ENCODE data around the gene STAT5B. TPM values are rescaled to one million over a fixed set of nuclear protein-coding genes. Genes with fewer than 3 reads are reported as not detected.

The STAT5B gene
- total and polyA plus RNA-seq, 2 donors (not counting 1 experiment from before 2014, with no cell fraction given), result 24.4 to 29.6 TPM

- peaks cover 14% of the 10 kb centered on the region for H3K79me2 ChIP-seq (ENCODE audit: control insufficient read depth, insufficient read depth, low read length)
- no peak for TF ChIP-seq EZH2 (IDR thresholded peaks at IDR 0.05; ENCODE audit: low read length, missing control alignments)
- no peak for TF ChIP-seq CTCF (conservative IDR thresholded peaks at IDR 0.05 in 1 of 2, IDR thresholded peaks at IDR 0.05 in 1 of 2; ENCODE audit: low read depth in 1 of 2, low read length in 2 of 2)
- H3K4me2 ChIP-seq (ENCODE audit: extremely low read depth, insufficient read depth, low read length), result no peak overlapping the region
- H2AFZ ChIP-seq (ENCODE audit: low read length), result no peak overlapping the region
- H3K4me3 ChIP-seq (replicated peaks in 1 of 4; ENCODE audit: control extremely low read depth in 1 of 4, insufficient read depth in 1 of 4, low read depth in 3 of 4, low read length in 4 of 4), result no peak overlapping the region
- H3K36me3 ChIP-seq (ENCODE audit: control insufficient read depth, insufficient read depth, low read length), result no peaks in the 10 kb centered on the region
- no peak for DNase-seq (ENCODE audit: low read depth in 2 of 2)
- no peak overlapping the region for H3K9ac ChIP-seq (ENCODE audit: insufficient read depth, low read length)
- no peak overlapping the region for H3K27ac ChIP-seq (ENCODE audit: insufficient read depth, low read length)
- no peaks in the 10 kb centered on the region for H4K20me1 ChIP-seq (ENCODE audit: control insufficient read depth, extremely low read depth, insufficient read depth, low read length)
- H3K9me3 ChIP-seq (ENCODE audit: control insufficient read depth, insufficient read depth, low read depth, low read length), result no peaks in the 10 kb centered on the region
- peaks cover 5% of the 10 kb centered on the region for H3K4me1 ChIP-seq (ENCODE audit: control insufficient read depth, extremely low read depth, insufficient read depth, low read length)
- H3K27me3 ChIP-seq (ENCODE audit: control insufficient read depth, insufficient read depth, low read length), result no peaks in the 10 kb centered on the region
These were observed 3.9 kb downstream of the STAT5B start for GRCh38 chr17:42272162-42272907.

GRCh38 chr17:42271779-42272035 lies 4.5 kb downstream of the STAT5B start:
- no peak for TF ChIP-seq CTCF (conservative IDR thresholded peaks at IDR 0.05 in 1 of 2, IDR thresholded peaks at IDR 0.05 in 1 of 2; ENCODE audit: low read depth in 1 of 2, low read length in 2 of 2)
- no peak for TF ChIP-seq EZH2 (IDR thresholded peaks at IDR 0.05; ENCODE audit: low read length, missing control alignments)
- H3K79me2 ChIP-seq (ENCODE audit: control insufficient read depth, insufficient read depth, low read length), result peaks cover 14% of the 10 kb centered on the region
- no peak for DNase-seq (ENCODE audit: low read depth in 2 of 2)
- peaks cover 5% of the 10 kb centered on the region for H3K4me1 ChIP-seq (ENCODE audit: control insufficient read depth, extremely low read depth, insufficient read depth, low read length)
- H3K27me3 ChIP-seq (ENCODE audit: control insufficient read depth, insufficient read depth, low read length), result no peaks in the 10 kb centered on the region
- H3K27ac ChIP-seq (ENCODE audit: insufficient read depth, low read length), result no peak overlapping the region
- H2AFZ ChIP-seq (ENCODE audit: low read length), result no peak overlapping the region
- H3K4me2 ChIP-seq (ENCODE audit: extremely low read depth, insufficient read depth, low read length), result no peak overlapping the region
- H4K20me1 ChIP-seq (ENCODE audit: control insufficient read depth, extremely low read depth, insufficient read depth, low read length), result no peaks in the 10 kb centered on the region
- H3K36me3 ChIP-seq (ENCODE audit: control insufficient read depth, insufficient read depth, low read length), result no peaks in the 10 kb centered on the region
- H3K4me3 ChIP-seq (replicated peaks in 1 of 4; ENCODE audit: control extremely low read depth in 1 of 4, insufficient read depth in 1 of 4, low read depth in 3 of 4, low read length in 4 of 4), result no peak overlapping the region
- H3K9ac ChIP-seq (ENCODE audit: insufficient read depth, low read length), result no peak overlapping the region
- no peaks in the 10 kb centered on the region for H3K9me3 ChIP-seq (ENCODE audit: control insufficient read depth, insufficient read depth, low read depth, low read length)

- H3K4me2 ChIP-seq (ENCODE audit: extremely low read depth, insufficient read depth, low read length), result no peak overlapping the region
- H3K27me3 ChIP-seq (ENCODE audit: control insufficient read depth, insufficient read depth, low read length), result no peaks in the 10 kb centered on the region
- TF ChIP-seq CTCF (conservative IDR thresholded peaks at IDR 0.05 in 1 of 2, IDR thresholded peaks at IDR 0.05 in 1 of 2; ENCODE audit: low read depth in 1 of 2, low read length in 2 of 2) (no peak), EZH2 (IDR thresholded peaks at IDR 0.05; ENCODE audit: low read length, missing control alignments) (no peak)
- H3K4me1 ChIP-seq (ENCODE audit: control insufficient read depth, extremely low read depth, insufficient read depth, low read length), result peaks cover 5% of the 10 kb centered on the region
- no peak overlapping the region for H3K27ac ChIP-seq (ENCODE audit: insufficient read depth, low read length)
- H3K36me3 ChIP-seq (ENCODE audit: control insufficient read depth, insufficient read depth, low read length), result no peaks in the 10 kb centered on the region
- H2AFZ ChIP-seq (ENCODE audit: low read length), result no peak overlapping the region
- H3K79me2 ChIP-seq (ENCODE audit: control insufficient read depth, insufficient read depth, low read length), result peaks cover 17% of the 10 kb centered on the region
- no peak for DNase-seq (ENCODE audit: low read depth in 2 of 2)
- no peak overlapping the region for H3K9ac ChIP-seq (ENCODE audit: insufficient read depth, low read length)
- no peak overlapping the region for H3K4me3 ChIP-seq (replicated peaks in 1 of 4; ENCODE audit: control extremely low read depth in 1 of 4, insufficient read depth in 1 of 4, low read depth in 3 of 4, low read length in 4 of 4)
- no peaks in the 10 kb centered on the region for H4K20me1 ChIP-seq (ENCODE audit: control insufficient read depth, extremely low read depth, insufficient read depth, low read length)
- H3K9me3 ChIP-seq (ENCODE audit: control insufficient read depth, insufficient read depth, low read depth, low read length), result no peaks in the 10 kb centered on the region
These were observed 5.0 kb downstream of the STAT5B start for GRCh38 chr17:42271006-42271778.

Data from fibroblast of lung (primary cell).